Colon (tissue), 2 donors: Measurements from ENCODE around the gene PTPN22.

Experiments used
- FAIRE-seq: peaks from 2 replicates; lab custom pipeline; 2012; peaks lifted over from hg19 to GRCh38; lab: Jason Lieb, UNC
- donor health status: control.
- donor health status: control.

The PTPN22 gene

DNA sequence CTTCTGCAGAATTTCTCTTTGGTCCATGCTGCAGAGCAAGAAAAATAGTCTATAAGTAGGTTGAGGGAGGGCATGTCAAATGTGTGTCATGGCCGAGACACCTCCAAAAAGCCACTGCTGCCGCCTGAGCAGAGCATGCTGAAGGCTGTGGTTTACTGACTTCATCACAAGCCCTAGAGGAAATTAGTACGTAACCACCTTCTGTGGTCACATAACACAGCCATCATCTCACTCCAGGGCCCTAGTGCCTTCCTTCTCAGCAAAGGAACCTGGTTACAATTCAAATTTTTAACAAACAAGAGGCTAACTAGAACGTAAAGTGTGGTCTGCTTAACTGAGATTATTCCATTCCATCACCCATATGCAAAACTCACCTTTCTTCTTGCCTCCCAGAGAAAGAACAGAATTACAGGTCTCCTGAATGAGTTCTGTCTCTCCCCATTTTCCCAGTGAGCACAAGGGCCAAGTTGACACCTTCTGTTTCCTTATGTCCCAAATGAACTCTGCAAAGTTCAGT, at the start of gene PTPN22:
Gene PTPN22 (minus strand): TSS at position 116 of the 517 bp plus-strand sequence.
- no peak for FAIRE-seq

DNA sequence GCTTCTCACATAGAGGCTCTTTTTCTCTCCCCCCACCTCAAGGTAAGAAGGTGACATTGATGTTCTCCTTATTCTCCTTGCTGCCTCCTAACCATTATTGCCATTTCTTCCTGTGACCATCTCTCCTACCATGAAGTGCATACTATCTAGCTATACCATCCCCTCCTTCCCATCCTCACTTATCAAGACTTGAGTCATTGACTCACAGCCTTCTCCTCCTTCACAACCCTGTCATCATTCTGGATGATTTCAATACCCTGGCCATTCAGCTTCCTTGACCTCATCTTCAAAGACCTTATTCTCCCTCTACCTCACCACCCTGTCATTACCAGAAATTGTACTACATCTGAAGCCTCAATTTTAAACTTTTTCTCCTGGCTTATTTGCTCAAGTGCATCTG, 46.7 kb upstream of the PTPN22 start:
- no peak for FAIRE-seq

DNA sequence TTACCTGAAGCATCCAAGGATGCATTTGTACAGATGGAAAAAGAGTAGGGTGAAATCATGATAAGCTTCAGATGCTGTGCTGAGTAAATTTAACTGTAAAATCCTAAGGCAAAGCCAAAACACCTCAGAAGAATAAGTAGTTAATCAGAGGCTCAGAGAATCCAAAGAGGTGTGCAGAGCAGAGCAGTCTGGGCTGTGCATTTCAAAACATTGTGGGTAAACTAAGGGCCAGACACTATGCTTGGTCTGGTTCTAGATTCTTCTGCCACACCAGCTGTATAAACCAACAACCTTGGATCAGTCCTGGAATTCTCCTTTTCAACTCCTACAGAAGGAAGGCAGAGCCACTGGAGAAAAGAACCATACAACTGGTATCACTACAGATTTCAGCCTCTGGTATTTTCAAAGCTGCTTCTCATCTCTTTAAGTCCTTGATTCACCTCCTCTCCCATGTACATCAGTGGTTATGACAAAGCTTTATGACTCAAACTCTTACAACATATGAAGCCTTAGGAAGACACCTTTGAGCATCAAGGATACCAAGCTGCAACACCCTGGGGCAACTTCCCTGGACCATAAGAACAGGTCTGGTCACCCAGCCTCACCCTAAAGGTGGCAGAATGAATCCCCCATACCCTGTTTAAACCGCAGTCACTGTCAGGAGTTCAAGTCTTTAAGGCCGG, 46.0 kb upstream of the PTPN22 start:
- FAIRE-seq: no peak

DNA sequence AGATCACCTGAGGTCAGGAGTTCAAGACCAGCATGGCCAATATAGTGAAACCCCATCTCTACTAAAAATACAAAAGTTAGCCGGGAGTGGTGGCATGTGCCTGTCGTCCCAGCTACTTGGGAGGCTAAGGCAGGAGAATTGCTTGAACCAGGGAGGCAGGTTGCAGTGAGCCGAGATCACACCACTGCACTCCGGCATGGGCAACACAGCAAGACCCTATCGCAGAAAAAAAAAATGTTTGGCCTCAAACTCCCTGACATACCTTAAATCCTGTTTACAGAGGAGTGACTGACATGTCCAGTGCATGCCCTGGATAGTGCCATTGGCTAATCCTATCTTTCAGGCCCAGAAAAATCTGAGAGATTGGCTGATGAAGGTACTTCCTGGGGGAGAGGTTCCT, 45.5 kb upstream of the PTPN22 start:
- no peak for FAIRE-seq

DNA sequence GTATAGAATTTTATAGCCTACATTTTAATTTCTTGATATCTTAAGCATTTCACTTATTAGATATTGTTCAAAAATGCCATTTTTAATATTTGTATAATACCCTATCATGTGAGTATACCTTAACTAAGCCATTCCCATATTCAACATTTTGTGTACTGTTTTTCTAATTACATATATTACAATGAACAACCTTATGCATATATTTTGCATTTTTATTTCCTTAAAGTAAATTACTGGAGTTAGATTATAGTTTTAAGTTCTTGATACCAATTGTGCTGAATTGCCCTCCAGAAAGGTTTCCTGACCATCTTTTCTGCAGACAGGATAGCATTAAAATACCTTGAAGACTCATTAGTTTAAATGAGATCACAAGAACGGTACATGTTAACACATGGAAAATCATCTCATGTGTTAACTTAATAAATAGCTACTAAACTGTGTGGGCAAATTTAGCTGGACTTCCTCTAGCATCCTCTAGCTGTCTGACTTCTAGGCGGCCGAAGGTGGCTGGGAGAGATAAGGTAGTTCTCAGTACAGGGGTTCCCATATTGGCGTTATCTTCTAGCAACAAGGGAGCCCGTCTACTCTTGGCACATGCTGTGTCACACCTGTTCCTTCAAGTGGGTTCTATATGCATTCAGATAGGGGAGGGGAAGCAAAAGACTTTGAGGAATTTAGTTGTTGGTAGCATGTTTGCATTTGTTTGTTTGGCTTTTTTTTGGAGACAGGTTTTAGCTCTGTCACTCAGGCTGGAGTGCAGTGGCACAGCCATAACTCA, 42.6 kb upstream of the PTPN22 start:
- no peak for FAIRE-seq

DNA sequence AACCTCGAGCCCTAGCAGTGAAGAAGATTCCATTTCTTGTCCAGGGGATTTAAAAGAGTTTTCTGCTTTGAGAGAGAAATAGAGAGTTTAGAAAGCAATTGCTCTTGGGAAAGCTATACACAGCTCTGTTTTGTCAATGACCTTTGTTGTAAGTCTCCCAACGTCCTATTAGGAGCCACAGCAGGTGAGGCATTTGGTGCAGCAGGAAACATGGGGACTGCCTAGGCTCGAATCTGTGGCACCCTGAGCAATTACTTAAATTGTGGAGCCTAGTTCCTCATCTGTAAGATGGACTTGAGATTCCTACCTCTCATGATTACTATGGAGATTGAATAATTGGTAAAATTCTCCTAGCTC, 41.8 kb upstream of the PTPN22 start:
- no peak for FAIRE-seq

DNA sequence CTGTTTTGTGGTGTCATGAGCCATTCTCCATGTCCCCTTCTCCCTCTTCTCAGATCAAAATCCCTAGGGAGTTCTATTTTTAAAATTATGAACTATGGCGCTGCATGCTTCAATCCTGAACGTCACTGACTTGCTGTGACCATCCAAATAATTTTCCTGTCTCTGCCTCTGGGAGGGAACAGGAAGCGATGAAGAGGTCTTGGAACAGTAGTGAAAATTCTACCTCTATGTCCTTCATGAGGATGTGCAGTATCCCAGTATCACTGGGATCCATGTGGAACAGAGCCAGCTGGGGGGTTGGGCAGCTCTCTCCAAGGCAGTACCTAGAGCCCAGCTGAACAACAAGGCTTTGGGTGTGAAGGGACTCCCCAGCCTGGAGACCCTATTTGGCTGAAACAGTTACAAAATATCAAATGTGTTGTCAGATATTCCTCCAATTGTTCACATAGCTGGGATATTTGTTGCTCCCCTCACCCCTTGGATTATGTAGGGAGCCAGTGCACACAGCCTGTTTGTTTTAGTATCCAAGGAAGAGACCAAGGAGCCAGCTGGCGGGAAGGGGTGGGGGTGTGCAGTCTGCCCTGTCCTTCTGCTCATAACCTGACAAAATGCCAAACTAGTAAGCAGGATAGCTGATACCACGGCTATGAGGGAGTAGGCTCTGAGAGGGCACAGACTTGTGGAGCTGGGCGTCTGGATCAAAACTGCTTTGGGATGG, 41.2 kb upstream of the PTPN22 start:
- no peak for FAIRE-seq

DNA sequence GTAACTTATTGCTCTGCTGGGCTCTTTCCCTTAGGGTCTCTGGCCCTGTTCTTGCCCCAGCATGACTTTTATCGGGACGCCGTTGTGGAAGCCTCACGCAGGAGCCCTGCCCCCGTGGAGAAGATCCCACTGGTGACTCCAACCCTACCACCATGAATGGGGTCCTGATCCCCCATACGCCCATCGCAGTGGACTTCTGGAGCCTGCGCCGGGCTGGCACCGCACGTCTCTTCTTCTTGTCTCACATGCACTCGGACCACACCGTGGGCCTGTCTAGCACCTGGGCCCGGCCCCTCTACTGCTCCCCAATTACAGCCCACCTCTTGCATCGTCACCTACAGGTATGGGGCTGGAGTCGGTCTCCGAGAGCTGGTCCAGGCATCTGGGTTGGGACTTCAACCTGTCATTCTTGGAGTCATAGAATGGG, 33.9 kb upstream of the PTPN22 start:
- no peak for FAIRE-seq

DNA sequence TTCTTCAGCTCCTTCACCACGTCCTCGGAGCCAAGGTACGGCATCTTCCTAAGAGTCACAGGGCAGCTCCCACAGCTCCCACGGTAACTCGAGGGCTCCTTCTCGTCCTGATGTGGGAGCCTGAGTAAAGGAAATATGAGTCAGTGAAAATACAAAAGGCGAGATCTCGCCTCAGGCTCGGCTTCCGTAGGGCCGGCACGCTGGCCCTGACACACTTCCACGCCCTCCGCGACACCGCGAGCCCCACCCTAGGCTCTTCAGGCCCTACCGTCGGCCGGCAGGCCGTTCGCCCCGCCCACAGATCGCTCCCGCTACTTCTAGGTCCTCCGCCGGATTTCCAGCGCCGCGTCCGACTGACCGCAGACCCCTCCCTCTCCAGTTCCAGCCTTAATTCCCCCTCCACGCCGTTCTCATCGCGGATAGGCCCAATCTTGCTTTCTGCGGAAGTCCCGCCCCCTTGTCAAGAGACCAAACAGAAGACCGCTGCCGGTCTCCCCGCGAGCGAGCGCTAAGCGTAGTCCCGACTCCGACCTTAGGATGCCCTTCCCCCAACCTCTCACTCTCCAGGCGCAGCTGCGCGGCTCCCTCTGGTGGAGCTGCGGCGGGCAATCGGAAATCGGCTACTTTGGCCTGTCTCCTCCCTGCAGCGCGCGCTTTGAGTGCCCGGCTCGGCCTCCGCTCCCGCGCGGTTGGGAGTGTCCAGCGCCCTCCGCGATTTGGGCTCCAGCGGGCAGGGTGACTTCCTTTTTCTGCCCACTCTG, 33.3 kb upstream of the PTPN22 start, which contains the start of the genes AP4B1 and DCLRE1B:
Gene AP4B1 (minus strand): TSS at position 126 of the 761 bp plus-strand sequence. CDS start 82 bp downstream, at position 44.
Gene DCLRE1B (plus strand): TSS at position 653 of the 761 bp plus-strand sequence. CDS start 261 bp downstream, outside the sequence.
- FAIRE-seq: peak; percentile 65

DNA sequence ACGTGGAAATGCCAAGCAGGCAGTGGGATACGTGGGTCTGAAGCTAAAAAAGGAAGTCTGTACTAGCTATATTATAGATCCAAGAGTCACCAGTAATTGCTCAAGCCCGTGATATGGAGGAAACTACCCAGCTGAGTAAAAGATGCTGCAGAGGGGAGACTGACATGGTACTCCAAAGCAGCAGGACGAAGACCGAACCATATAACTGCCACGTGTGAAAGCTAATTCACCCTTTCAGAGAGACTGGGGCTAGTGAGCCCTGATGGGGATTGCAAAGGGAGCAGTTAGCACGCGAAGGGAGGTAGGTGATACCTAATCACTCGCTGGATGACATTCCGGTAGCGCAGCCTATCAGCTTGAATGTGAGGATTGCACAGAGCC, 32.8 kb upstream of the PTPN22 start:
- FAIRE-seq: no peak

DNA sequence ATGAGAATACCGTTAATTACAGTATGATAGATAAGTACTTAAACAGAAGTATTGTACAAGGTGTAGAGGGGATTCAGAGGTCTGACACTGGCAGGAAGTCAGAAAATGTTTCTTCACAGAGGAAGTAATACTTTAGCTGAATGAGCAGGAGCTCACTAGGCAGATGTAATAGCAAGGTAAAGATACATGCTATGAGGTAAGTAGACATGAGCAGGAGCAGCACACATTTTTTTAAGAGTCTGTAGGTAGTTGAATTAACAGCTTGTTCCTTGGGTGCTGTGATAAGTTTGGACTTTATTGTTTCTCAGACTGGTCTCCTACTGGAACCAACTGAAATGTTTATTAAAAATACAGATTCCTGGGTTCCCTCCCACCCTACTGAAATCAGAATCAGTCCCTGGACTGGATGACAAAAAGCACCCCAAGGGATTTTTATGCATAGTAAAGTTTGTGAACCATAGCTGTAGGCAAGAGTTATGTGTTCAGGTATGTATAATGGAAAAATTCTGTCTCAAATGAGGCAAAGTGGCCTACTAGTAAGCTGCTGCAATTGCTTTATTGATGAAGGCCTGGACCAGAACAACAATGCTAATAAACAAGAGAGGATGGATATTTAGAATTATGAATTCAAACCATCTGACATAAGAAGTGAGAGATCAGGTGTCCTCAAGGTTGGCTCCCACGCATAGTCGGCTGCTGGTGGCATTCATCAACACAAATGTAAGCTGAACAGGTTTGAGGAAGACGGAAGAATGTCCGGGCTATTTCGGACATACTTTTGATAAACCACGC, 32.2 kb upstream of the PTPN22 start:
- FAIRE-seq: no peak

DNA sequence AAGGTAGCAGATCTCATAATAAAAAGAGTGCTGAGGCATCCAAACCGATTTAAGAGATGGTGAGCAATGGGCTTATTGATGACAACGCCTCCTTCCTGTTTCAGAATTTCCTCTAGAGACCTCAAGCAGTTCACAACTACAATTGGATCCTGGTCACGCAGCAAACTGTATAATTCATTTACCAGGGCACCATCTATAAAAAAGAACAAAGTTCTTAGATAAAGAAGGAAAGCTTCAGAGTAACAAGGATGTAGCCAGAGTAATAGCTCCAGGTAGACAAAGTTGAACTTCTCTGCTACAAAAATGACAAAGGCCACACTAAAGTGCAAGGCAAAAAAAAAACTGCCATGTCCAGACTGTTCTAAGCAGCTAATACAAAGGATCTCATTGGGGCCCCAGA, 29.7 kb upstream of the PTPN22 start:
- no peak for FAIRE-seq

DNA sequence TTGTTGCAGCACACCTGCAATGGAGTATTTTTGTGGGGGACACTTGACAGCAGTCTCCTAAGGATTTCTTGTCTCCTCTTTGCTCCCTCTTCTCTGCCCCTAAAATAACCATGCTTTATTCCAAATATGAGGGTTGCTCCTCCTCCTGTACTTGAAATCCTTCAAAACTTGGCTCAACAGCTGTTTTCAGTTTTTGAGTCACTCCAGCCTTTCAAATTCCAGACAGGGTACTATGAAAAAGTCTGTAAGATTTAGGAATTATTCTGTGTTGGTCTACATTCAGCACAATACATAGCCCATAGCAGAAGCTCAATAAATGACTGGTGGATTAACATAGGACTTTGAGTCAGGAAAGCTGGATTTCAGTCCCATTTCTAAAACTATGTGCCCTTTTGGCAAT, 27.6 kb upstream of the PTPN22 start:
- FAIRE-seq: no peak

DNA sequence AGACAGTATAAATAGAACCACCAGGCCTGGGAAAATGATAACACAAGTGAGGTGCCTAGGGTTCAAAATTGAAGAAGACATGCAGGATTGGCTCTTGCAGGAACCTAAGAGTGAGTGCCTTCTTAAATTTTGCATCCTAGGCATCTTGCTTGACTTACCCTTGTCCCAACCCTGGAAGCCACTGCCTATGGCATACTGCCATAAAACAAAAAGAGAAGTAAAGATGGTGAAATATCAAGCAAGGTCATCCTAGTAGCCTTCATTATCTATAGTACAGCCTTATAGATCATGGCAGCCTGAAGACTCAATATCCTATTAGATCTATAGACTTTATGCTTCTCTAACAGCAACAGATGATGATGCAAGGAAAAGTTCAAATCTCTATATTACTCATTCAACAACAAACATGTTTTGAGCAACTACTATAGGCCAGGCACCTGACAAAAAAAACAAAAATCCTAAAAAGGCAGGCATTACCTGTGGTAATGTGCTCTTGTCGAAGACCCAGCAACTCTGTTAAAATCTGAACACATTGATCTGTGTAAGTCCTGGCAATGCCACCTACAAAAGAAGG, 26.8 kb upstream of the PTPN22 start:
- no peak for FAIRE-seq

DNA sequence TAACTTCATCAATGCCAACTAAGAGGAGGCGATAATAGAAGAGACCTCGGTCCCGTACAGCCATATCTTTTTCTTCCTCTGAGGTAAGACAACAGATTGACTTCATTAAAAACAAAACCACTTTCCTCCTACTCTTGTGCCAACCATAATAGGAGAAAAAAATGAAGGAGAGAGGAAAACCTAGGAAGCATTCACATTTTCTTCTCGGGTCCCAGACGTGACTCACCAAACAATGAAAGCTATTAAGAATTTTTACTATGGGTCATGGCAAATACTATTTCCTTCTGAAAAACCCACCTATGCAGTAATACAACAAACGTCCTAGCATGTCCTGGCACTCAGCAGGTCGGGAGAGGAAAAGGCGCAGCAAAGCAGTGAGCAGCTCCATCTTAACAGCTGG, 24.4 kb upstream of the PTPN22 start:
- FAIRE-seq: no peak

DNA sequence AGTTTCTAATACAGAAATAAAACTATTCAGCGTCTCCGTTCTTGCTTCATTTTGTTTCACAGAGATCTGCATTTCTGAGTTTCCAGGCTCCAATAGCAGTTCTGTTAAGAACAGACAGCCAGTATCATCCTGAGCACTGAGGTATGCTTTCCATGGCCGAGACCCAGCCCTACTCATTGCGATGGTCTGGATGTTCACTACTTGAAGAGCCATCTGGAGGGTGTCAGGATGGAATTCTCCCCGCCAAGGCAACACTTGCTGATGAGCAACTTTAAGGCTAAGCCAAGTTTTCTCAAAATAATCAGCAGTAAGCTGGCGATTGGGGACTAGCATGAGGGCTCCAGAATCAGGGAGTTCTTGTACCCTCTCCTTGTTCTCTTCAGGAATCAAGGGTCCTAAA, 23.6 kb upstream of the PTPN22 start:
- FAIRE-seq: no peak

DNA sequence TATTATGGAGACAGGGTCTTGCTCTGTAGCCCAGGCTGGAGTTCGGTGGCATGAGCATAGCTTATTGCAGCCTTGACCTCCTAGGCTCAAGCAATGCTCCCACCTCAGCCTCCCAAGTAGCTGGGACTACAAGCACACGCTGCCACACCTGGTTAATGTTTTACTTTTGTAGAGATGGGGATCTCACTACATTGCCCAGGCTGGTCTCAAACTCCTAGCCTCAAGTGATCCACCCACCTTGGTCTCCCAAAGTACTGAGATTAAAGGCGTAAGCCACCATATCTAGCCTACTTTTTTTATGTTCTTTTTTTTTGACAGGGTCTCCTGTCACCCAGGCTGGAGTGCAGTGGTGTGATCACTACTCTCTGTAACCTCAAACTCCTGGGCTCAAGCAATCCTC, 21.8 kb upstream of the PTPN22 start:
- no peak for FAIRE-seq

DNA sequence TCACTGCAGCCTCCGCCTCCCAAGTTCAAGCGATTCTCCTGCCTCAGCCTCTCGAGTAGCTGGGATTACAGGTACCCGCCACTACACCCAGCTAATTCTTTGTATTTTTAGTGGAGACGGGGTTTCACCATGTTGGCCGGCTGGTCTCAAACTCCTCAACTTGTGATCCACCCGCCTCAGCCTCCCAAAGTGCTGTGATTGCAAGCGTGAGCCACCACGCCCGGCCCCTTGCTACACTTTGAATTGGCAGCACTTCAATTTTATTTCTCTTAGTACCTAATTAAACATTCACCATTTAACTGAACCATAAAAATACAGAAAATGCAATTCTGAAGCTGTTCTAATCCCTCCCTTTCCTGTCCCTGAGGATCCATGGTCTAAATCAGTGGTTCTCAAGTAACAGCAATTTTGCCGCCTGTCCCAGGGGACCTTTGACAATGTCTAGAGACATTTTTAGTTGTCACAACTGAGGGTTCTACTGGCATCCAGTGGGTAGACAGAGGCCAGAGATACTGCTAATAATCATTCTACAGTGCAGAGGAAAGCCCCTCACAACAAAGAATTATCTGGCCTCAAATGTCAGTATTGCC, 20.2 kb upstream of the PTPN22 start:
- no peak for FAIRE-seq

DNA sequence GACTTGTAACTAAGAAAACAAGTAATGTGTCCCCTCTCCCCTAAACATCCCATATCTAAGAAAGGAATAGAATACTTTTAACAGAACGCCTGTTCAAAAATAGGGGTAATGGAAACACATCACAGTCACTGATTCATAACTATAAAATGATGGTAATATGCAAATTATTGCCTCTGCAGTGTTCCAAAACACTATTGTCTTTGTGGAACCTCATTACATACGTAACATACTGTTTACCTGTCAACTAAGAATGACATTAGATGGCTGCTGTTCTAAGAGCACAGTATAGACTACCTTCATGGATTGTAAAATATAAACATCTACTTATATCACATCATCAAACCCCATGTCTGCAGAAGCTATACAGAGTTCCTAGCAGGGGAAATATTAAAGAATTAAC, 19.3 kb upstream of the PTPN22 start:
- FAIRE-seq: no peak

DNA sequence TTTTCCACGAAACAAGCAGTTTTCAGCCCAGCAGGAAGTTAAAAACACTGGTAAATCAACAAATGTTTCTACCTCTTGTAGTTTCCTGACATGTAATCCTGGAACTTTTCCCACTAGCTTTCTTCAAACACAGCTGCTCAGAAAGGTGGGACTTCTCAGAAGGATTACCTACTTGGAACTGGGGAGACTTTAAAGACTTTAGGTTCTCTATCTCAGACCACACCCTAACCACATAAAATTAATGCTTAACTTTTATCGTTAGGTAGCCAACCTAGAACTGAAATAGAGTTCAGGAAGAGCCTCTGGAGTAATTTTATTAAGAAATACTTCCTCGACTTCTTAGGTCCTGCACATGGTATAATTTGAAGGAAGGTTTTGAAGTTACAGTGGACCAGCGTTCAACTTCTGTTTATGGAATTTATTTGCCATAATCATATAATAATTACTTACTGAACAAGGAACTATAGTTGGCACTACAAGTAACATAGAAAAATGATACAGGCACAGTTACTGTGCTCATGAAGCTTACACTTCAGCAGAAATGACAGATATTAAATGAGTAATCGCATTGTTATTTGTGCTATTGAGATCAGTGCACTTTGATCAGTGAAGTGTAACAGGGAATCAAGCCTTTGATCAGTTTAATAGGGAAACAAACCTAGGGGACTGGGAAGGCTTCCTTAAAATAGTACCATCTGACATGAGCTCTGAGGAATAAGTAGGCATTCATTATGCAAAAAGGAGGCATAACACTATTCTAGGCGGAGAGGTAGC, 16.1 kb upstream of the PTPN22 start, which contains the start of gene BCL2L15:
Gene BCL2L15 (minus strand): TSS at position 180 of the 774 bp plus-strand sequence. CDS start 206 bp downstream, outside the sequence.
- FAIRE-seq: no peak
